GM18868 (cell line): Measurements from ENCODE around the gene IFNA1.
A peak's percentile ranks its signal among the peaks of the same experiment; 100 is the strongest.
"Not testable (repeated sequence)": the region's sequence is repeated elsewhere in the genome, so short reads cannot be mapped to it uniquely, and the experiment has no call there.

Experiments
- ATAC-seq: cut with Tn5 transposase; IDR thresholded peaks from one replicate; pipeline ENCODE4 v1.9.1; 2021; ENCODE audit warnings: mild to moderate bottlenecking, moderate library complexity; ENCODE audit not compliant: unreplicated experiment

IFNA1 gene

DNA sequence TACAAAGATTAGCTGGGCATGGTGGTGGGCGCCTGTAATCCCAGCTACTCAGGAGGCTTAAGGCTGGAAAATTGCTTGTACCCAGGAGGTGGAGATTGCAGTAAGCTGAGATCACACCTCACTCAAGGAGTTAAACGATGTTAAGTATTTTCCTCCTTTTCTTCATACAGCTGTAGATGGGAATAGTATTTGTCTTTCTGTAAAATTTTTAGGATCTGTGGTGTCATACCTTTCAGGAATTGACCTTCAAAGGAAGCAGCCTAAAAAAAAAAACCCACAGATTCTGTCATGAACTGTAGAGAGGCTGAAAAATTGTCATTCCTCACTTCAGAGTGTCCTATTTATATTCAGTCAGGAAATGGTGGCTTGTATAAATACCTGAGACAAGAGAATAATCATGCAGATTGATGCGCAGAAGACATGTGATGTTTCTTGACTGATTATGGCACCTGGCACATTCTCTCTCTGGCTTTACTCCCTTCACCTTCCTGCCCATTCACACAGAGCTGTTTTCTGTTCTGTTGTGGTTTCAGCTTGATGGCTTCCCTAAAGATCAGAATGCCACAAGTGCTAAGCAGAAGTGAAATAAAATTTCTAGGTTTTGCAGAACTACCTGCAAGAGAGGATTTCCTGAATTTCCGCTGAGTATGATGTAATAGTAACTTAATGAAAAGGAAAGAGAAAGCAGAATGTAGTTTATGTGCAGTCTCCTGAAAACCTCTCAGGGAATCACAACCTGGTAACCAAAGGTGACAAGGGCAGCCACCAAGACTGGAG, 3.8 kb downstream of the IFNA1 start:
- peak; percentile 94 for ATAC-seq

DNA sequence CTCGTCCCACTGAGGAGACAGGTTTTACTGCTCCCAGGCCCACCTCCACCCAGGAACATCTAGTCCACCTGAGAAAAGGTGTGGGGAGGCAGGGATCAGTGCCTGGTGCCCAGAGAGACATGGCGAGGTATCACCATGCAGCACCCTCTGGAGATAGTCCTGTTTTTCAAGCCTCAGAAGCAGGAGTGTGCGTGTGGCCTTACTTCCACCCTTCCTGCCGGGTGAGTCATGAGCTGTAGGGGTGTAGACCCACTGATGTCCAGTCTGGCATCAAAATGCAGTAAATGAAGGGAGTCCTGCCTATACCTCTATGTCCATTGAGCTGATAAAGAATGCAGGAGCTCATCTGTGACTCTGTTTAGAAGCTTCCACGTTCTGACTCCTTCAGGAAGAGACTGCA, 9.1 kb downstream of the IFNA1 start:
- ATAC-seq = not testable (repeated sequence)

DNA sequence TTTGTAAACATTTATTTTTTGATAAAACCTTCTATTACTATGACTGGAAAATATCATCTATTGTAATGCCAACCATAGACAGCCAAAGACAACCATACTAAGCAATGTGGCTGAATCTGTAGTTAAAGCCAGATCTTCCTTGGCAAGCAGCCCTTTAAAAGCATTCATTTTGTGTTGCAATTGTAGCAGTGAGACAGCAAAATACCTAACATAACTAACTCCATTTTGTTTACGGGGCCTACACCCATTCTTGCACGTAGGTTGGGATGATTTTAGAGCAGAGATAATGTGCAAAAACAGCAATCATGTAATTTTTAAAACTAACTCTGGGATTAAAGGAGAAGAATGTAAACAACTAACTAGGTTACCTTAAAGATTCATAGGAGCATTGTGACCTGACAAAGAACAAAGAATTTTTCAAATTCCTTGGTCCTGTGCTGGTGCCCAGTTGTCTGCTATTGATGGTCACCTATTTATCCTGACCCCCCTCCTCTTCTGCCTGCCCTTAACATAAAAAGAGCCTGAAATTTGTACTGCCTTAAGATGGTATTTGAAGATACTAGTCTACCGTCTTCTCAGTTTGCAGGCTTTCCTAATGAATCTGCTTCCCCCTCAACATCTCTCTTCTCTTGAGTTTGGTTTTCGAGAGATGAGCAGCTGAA, 10.6 kb downstream of the IFNA1 start:
- ATAC-seq = no peak

DNA sequence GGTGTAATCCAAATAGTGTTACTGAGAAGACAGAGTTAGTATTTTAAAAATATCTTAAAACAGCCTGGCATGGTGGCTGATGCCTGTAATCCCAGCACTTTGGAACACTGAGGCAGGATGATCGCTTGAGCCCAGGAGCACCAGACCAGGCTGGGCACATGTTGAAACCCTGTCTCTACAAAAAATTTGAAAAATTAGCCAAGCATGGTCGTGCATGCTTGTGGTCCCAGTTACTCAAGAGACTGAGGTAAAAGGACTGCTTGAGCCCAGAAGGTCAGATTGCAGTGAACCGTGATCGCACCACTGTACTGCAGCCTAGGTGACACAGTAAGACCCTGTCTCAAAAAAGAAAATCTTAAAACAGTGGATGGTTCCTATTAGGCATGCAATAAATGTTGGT, 12.4 kb downstream of the IFNA1 start:
- ATAC-seq = no peak

DNA sequence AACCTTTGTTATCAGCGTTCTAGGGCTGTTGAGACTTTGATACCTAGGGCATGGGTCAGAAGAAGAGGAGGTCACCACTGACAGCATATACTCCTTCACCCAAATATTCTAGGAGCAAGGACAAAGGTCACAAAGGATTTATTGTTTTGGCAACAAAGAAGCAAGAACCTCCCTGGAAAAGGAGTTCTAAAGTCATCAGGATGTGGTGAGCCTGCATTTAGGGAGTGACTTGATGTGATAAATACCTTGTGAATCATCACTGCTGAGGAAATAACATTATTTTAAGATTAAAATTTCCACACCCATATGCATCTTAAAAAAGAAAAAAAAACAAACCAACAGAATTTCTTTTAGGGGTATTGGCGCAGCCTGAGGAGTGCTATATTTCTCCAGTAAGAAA, 13.9 kb downstream of the IFNA1 start:
- ATAC-seq = no peak

DNA sequence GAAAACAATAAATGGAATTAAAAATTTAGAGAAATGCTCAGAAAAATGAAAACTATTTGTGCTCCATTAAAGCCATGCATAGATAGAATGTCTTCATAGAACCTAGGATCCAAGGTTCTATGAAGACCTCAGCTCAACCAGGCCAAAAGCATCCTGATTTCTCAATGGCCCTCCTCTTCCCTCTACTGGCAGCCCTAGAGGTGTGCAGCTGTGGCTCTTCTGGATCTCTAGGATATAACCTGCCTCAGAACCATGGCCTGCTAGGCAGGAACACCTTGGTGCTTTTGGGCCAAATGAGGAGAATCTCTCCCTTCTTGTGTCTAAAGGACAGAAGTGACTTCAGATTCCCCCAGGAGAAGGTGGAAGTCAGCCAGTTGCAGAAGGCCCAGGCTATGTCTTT, 15.1 kb downstream of the IFNA1 start:
- peak; percentile 97 for ATAC-seq

DNA sequence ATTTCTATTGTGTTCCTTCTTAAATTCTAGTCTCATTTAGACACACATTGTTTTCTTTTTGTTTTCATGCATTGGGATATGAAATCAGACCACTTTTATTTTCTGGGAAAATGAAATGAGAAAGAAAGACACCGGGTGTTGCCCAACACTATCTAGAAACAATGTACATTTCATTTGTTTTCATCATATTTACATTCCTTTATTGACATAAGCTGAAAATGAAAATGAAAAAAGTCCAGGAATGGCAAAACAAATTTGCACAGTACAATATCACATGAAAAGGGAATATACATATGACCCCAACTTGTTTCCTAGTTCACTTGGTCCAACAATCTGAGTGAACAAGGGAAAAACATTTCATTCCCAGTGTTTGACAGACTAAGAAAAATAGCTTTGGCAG, 21.1 kb downstream of the IFNA1 start:
- ATAC-seq = no peak

DNA sequence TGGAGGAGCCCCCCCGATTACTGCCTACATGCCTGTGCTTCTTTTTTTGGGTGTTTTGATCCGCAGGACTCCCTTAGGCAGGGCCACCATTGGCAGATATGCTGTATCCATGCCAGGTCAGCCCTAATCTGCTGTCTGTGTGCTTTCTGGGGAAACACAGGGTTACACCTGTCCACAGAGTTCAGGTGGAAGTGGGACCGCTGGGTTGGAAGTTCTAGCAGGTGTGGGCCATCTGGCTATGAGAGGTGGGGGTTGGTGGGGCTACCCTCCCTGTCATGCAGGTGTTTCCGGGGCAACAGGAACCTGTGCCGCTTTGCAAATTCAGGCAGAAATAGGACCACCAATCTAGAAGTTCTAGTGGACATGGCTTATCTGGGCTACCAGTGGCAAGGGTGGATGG, 24.9 kb downstream of the IFNA1 start:
- no peak for ATAC-seq

DNA sequence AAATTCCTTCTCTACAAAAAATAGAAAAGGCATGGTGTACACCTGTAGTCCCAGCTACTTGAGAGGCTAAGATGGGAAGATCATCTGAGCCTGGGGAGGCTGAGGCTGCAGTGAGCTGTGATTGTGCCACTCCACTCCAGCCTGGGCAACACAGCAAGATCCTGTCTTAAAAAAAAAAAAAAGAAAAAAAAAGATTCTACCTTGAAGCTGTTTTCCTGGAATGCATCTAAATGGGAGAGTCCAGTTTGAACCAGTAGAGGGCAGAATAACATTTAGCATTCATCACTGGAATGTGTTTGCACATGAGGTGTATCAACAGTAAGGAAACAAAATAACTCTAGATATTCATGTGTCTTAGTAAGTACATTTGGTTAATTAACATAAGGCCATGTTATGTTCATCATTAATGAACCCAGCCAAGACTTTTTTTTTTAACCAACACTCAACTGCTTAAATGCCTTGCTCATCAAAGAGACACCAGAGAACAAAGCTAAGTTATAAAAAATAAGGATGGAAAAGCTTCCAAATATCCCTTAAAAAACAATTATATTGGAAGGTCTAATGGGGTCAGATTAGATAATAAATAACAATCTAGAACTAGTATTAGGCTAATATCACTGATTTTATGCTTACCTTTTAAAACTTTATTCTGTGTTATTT, 25.8 kb downstream of the IFNA1 start:
- ATAC-seq = peak; percentile 78

DNA sequence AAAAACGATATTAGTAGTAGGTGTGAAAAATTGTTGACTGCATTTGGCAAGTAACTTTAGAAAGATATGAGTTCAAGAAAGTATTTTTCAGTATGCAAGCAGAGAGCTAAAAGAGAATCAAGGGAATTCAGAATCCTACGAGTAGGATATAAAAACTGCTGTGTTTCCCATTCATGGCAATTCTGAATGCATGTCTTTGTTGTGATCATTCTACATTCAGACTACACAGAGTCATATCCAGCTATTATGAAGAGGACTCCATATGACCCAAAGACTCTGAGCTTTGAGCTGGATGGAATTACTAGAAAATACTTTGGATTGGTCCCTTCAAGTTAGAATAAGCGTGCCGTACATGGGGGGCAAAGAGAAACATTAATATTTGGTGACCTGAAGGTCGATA, 29.9 kb downstream of the IFNA1 start:
- ATAC-seq = no peak

DNA sequence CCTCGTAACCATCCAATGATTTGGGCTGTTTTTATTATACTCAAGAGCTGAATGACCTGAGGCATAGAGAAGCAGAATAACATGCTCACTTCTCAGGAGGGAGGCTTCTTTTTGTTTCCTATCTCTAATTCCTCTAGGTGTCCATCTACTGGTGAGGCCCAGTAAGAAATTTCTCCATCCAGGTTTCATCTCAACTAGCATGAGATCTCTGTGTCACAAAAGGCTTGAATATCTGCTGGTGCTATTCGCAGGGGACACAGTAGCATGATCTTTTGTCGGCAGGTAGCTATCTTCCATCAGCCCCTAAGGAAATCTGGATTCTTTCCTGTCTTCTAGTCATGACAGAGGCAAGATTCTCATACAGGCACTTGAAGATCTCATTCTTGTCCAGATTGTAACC, 33.0 kb downstream of the IFNA1 start:
- no peak for ATAC-seq

DNA sequence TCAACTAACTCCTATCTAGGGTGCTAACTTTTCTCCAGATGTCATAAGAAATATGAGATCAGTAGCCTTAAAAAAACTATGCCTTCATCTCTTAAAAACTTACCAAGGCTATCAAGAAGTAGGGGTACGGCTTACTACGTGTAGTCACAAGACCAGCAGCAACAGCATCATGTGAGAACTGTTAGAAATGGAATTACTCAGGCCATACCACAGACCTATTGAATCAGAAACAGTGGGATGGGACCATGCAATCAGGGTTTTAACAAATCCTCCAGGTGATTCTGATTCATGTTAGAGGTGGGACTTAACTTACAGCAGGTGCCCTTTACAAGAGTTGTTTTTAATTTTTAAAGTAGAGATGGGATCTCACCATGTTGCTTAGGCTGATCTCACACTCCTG, 37.2 kb downstream of the IFNA1 start:
- no peak for ATAC-seq

DNA sequence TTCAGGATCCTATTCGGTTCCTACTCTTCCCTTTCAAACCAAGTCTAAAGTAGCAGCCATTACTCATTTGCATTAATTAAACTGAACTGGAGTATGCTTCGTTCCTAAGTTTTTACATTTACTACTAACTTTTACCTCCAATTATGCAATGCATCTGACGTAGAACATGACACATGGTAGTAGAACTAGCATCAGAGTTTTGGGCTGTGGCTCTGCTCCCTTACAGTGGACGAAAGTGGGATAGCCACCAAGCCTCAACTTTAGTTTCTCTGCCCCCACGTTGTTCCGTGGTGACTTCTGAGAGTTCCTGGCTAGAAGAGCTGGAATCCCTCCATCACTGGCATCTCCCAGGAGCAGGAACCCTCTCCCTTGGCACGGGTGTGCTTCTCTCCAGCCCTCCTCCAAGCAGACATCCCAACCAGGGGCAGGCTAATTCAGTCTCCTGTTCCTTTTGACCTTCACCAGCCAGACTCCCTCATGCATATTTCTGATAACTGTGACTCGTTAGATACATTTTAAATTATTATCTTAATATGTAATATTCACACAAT, 39.0 kb downstream of the IFNA1 start:
- no peak for ATAC-seq

DNA sequence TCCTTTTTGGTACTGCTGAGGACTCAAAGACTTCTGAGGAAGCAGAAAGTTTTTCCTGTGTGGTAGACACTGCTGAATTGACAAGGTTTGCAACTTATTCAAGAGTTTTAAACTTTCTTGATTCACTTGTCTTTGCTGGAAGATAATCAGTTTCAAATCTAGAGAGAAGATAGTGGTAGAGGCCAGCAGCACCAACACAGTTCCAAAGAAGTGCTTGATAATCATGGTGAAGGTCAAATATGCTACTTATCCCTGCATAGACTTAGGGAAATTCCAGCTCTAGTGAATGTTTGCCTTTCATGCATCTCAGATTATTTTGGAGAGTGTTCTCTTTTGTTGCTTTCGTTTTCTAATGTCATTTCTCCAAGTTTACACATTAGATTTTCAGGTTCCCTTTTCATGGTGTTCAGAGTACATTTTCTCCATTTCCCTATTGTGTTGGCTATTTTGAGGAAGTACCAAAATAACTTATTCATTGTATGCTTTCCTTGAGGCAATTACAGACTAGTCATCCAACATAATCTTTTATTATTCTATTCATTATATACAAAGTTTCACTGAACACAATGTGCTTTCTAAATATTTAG, 41.3 kb downstream of the IFNA1 start:
- ATAC-seq = peak; percentile 63

DNA sequence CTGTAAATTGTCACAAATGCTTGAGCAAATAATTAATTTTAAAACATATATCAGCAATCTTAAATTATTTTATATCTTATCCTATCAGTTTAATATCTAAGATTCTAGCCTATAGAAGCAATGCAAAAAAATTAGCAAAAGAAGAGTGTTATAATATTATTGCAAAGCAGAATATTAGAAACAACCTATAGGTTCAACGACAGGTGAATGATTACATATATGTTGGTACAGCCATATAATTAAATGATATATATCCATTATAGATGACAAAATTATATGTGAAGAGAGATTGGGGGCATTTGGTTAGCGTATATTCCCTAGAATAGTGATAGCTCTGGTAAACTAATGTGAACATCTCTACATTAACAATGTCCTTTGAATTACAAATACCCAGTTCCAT, 42.0 kb downstream of the IFNA1 start, which contains the start of gene IFNE:
IFNE (minus strand) TSS at position 101 of the 400 bp plus-strand sequence. CDS start 619 bp downstream, outside the sequence.
- no peak for ATAC-seq
